HEK293T (cell line): ENCODE measurements around the gene WBP2.

Source experiments
- CTCF ChIA-PET: fragments of 350-600 bp; formaldehyde crosslinking; extraction: SDS; loops from one replicate; lab custom pipeline; 2021; ENCODE audit warnings: antibody characterized with exemption, inconsistent platforms; lab: Yijun Ruan, JAX
- POLR2A ChIA-PET: fragments of 350-600 bp; formaldehyde crosslinking; extraction: SDS; loops from one replicate; lab custom pipeline; 2020; ENCODE audit warnings: antibody characterized with exemption, inconsistent platforms; lab: Yijun Ruan, JAX
- DNase-seq: peaks from one replicate; pipeline ENCODE4 v3.0.0; 2012; ENCODE audit warnings: mixed read lengths; ENCODE audit errors: extremely low spot score
- ARNT ChIP-seq: fragments of 450-650 bp; IDR thresholded peaks from 2 replicates; pipeline ENCODE4 v1.6.1; 2017; ENCODE audit warnings: mild to moderate bottlenecking
- BHLHE40 ChIP-seq: fragments of 450-650 bp; IDR thresholded peaks from 2 replicates; pipeline ENCODE4 v1.6.1; 2016; ENCODE audit warnings: mild to moderate bottlenecking, moderate library complexity, borderline replicate concordance
- CTBP1 ChIP-seq: fragments of 450-650 bp; IDR thresholded peaks from 2 replicates; pipeline ENCODE4 v1.6.1; 2016; ENCODE audit warnings: borderline replicate concordance
- ELF4 ChIP-seq: fragments of 450-650 bp; IDR thresholded peaks from 2 replicates; pipeline ENCODE4 v1.6.1; 2017; ENCODE audit warnings: antibody characterized with exemption
- FOXA1 ChIP-seq: fragments of 450-650 bp; IDR thresholded peaks from 2 replicates; pipeline ENCODE4 v1.6.1; 2016; ENCODE audit warnings: mild to moderate bottlenecking
- FOXK2 ChIP-seq: fragments of 450-650 bp; IDR thresholded peaks from 2 replicates; pipeline ENCODE4 v1.6.1; 2016; ENCODE audit warnings: mild to moderate bottlenecking
- FOXM1 ChIP-seq: fragments of 450-650 bp; IDR thresholded peaks from 2 replicates; pipeline ENCODE4 v1.6.1; 2017; ENCODE audit warnings: mild to moderate bottlenecking, borderline replicate concordance
- HDGF ChIP-seq: fragments of 450-650 bp; IDR thresholded peaks from 2 replicates; pipeline ENCODE4 v1.6.1; 2017; ENCODE audit warnings: antibody characterized with exemption, borderline replicate concordance
- L3MBTL2 ChIP-seq: fragments of 450-650 bp; conservative IDR thresholded peaks from 2 replicates; pipeline ENCODE4 v1.6.1; 2016; ENCODE audit warnings: mild to moderate bottlenecking
- LEF1 ChIP-seq: fragments of 450-650 bp; IDR thresholded peaks from 2 replicates; pipeline ENCODE4 v1.6.1; 2017; ENCODE audit warnings: mild to moderate bottlenecking, borderline replicate concordance
- NFRKB ChIP-seq: fragments of 450-650 bp; IDR thresholded peaks from 2 replicates; pipeline ENCODE4 v1.6.1; 2016; ENCODE audit warnings: mild to moderate bottlenecking, moderate library complexity
- PKNOX1 ChIP-seq: fragments of 450-650 bp; IDR thresholded peaks from 2 replicates; pipeline ENCODE4 v1.6.1; 2016
- SP1 ChIP-seq: fragments of 450-650 bp; IDR thresholded peaks from 2 replicates; pipeline ENCODE4 v1.6.1; 2017
- SUZ12 ChIP-seq: fragments of 450-650 bp; IDR thresholded peaks from 2 replicates; pipeline ENCODE4 v1.6.1; 2016; ENCODE audit warnings: mild to moderate bottlenecking
- TARDBP ChIP-seq: fragments of 450-650 bp; IDR thresholded peaks from 2 replicates; pipeline ENCODE4 v1.6.1; 2016
- ZNF384 ChIP-seq: fragments of 450-650 bp; IDR thresholded peaks from 2 replicates; pipeline ENCODE4 v1.6.1; 2016

WBP2 gene

GRCh38 chr17:75885431-75885830 lies 30.3 kb upstream of the WBP2 start:
- CTCF ChIA-PET, result interaction anchor here (0.6 kb wide), 1 partner anchor 137 kb away, joined by 3 read pairs; no protein-coding TSS in a partner anchor
- TF ChIP-seq ARNT (no peak), NFRKB (no peak), CTBP1 (no peak), PKNOX1 (no peak), SP1 (no peak), FOXA1 (no peak)
- DNase-seq, result no peak
- POLR2A ChIA-PET, result interaction anchor here (3.2 kb wide), 1 partner anchor 11 kb away, joined by 20 read pairs; the partner anchor contains the start of gene TRIM65

- ChIA-PET CTCF (interaction anchor here (0.9 to 1.0 kb wide), 2 partner anchors 20 to 118 kb away, joined by 3 to 4 read pairs; no protein-coding TSS in a partner anchor), POLR2A (interaction anchor here (0.9 to 2.0 kb wide), 4 partner anchors 14 to 102 kb away, joined by 3 to 9 read pairs (median 4); partner anchors contain the start of genes TRIM65 and WBP2)
- TF ChIP-seq CTBP1 (no peak), BHLHE40 (no peak), HDGF (no peak), ARNT (no peak), ELF4 (no peak), FOXK2 (no peak), NFRKB (no peak), TARDBP (no peak), LEF1 (no peak), ZNF384 (no peak), FOXA1 (no peak), L3MBTL2 (no peak), SP1 (no peak), PKNOX1 (no peak), SUZ12 (no peak), FOXM1 (no peak)
- no peak for DNase-seq
Observed at GRCh38 chr17:75881678-75882454, 26.7 kb upstream of the WBP2 start.

- no peak for DNase-seq
- ChIA-PET CTCF (interaction anchor here (0.9 kb wide), 1 partner anchor 25 kb away, joined by 3 read pairs; the partner anchor contains the start of gene WBP2), POLR2A (interaction anchor here (0.9 to 1.7 kb wide), 2 partner anchors 17 to 24 kb away, joined by 4 to 7 read pairs; partner anchors contain the start of genes TRIM65 and WBP2)
- TF ChIP-seq NFRKB (no peak), FOXK2 (no peak), SUZ12 (no peak), LEF1 (no peak), HDGF (no peak), TARDBP (no peak)
Observed at GRCh38 chr17:75880266-75880665, 25.1 kb upstream of the WBP2 start.

- no peak for TF ChIP-seq ARNT
- peak; percentile 65; the same call in 1 of the 2 replicates for TF ChIP-seq LEF1
- ChIA-PET POLR2A (interaction anchor here (1.0 to 4.4 kb wide), 5 partner anchors 15 to 98 kb away, joined by 3 to 26 read pairs (median 7); partner anchors contain the start of genes TRIM65 and WBP2), CTCF (interaction anchor here (0.7 to 1.5 kb wide), 6 partner anchors 11 to 134 kb away, joined by 3 to 7 read pairs (median 5); no protein-coding TSS in a partner anchor)
- peak; percentile 42 for DNase-seq
Observed at GRCh38 chr17:75878174-75878998, 23.3 kb upstream of the WBP2 start, which contains the start of gene TRIM47. Gene TRIM47, minus strand, starts transcription at chr17:75878581. Its CDS starts 33 bp downstream, at chr17:75878548.

- ChIA-PET POLR2A (interaction anchor here (0.9 to 4.4 kb wide), 5 partner anchors 16 to 98 kb away, joined by 3 to 26 read pairs (median 4); partner anchors contain the start of genes TRIM65 and WBP2), CTCF (interaction anchor here (0.9 to 1.5 kb wide), 4 partner anchors 17 to 22 kb away, joined by 3 to 10 read pairs (median 6); no protein-coding TSS in a partner anchor)
Observed at GRCh38 chr17:75877752-75878173, 22.6 kb upstream of the WBP2 start.

More at GRCh38 chr17:75877752-75878173, 22.6 kb upstream of the WBP2 start:
- peak; percentile 85 for DNase-seq
- 0 out of 2 replicates have a peak, but pooled peaks have one; percentile 34 for TF ChIP-seq ARNT
- no peak for TF ChIP-seq NFRKB
